ENCODE measurements around the gene PRAMEF12. TPM values are rescaled to one million over a fixed set of nuclear protein-coding genes. Genes with fewer than 3 reads are reported as not detected.
"Not testable (repeated sequence)": the region's sequence is repeated elsewhere in the genome, so short reads cannot be mapped to it uniquely, and the experiment has no call there.

Gene PRAMEF12
- total RNA-seq, 1 donor from 2014 or later: not detected

- DNase-seq (ENCODE audit: low spot score): peak; percentile 53
Observed at GRCh38 chr1:12770620-12771019, 2.9 kb upstream of the PRAMEF12 start.

DNA sequence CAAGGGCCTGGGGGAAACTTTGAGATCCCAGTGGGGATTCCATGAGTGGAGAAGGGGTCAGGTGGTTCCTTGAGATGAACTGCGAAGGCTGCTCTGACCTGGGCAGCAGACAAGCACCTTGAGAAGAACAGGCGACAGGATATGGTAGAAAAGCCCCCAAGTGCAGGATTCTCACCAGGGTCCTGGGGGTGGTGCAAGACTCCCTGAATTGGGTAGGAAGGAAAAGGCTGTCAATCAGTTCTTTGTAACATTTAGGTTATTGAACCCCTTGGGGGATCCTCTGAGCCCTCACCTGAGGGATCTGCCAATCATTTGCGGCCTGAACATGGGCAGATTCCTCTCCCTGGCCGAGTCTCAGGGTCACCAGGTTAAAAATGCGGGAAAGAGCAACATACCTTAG, 2.4 kb upstream of the PRAMEF12 start:
- DNase-seq (ENCODE audit: low spot score): peak; percentile 39

DNA sequence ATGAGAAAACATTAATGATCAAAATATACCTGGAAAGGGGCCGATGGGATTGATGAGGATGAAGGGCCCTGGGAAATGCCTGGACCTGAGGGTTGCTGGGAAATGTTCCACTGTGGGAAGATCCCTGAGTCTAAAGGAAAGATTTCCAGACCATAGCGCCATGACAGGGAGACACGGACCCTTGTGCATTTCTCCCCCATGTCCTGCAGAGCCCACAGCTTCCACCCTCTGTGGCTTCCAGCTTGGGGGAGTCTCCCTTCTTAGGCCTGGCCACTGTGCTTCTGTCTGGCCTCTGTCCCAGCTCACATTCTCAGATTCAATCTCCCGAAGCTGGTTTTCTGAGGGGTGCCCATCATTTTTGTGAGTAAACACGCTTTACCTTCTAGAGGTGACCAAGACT, 1.0 kb upstream of the PRAMEF12 start:
- DNase-seq (ENCODE audit: low spot score): peak; percentile 33

- peak; percentile 41 for DNase-seq (ENCODE audit: low spot score)
Observed at GRCh38 chr1:12774801-12775345, 1.3 kb downstream of the PRAMEF12 start.

GRCh38 chr1:12775443-12775842, 1.9 kb downstream of the PRAMEF12 start:
- no peak for DNase-seq (ENCODE audit: low spot score)

- DNase-seq (ENCODE audit: low spot score): peak; percentile 37
Observed at GRCh38 chr1:12776801-12777557, 3.4 kb downstream of the PRAMEF12 start.

DNA sequence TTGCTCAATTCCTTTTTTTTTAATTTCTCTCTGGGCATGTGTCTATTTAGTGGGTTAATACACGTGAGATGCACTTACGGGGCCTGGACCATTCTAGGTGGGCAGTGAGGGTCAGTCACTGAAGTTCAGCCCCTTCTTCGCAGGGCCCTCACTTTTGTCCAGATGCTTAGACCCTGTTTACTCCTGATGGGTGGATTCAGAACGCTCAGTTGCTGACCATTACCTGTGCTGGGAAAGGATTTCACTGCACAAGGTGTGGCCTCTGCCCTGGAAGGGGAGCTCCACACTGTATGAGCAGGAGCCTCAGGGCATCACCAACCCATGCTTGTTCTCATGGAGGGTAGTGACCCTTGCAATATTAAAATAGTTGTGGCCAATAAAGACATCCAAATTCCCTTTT, 4.5 kb downstream of the PRAMEF12 start:
- peak; percentile 6 for DNase-seq (ENCODE audit: low spot score)

GRCh38 chr1:12778907-12779306, 5.4 kb downstream of the PRAMEF12 start:
- peak; percentile 3 for DNase-seq (ENCODE audit: low spot score)

DNA sequence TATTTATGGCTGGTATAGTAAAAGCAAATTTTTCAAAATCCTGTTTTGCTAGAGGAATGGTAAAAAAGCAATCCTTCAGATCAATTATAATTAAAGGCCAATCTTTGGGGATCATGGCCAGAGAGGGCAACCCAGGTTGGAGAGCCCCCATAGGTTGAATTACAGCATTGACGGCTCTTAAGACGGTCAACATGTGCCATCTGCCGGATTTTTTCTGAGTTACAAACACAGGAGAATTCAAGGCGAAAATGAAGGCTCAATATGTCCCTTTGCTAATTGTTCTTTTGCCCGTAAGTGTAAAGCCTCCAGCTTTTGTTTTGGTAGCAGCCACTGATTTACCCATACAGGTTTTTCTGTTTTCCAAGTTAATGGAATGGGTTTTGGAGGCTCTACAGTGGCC, 8.0 kb downstream of the PRAMEF12 start:
- not testable (repeated sequence) for DNase-seq (ENCODE audit: low spot score)

DNA sequence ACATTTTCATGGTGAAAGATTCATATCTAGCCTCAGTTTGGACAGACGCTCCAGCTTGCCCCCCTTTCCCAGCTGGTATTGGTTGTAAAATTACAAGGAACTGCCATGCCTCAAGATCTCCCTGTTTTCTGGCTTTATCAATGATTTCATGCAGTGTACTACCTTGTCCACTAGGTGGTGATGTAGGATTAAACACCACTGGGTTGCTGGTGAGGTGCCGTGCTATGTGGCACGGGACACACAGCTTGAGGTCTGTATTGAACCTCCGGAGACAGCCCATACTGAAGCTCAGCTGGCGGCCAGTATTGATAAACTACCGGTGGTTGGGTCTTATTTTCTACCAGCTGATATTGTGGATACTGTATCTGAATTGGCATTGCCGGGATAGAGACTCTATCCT, 10.2 kb downstream of the PRAMEF12 start:
- DNase-seq (ENCODE audit: low spot score): peak; percentile 16

GRCh38 chr1:12784729-12785128, 11.2 kb downstream of the PRAMEF12 start:
- peak; percentile 30 for DNase-seq (ENCODE audit: low spot score)

GRCh38 chr1:12791097-12791496, 17.6 kb downstream of the PRAMEF12 start, which contains the start of gene PRAMEF1:
PRAMEF1 (plus strand) TSS chr1:12791397; CDS start chr1:12793228, 1,831 bp downstream.
- DNase-seq (ENCODE audit: low spot score): not testable (repeated sequence)

- no peak for DNase-seq (ENCODE audit: low spot score)
Observed at GRCh38 chr1:12798911-12799310, 25.4 kb downstream of the PRAMEF12 start.

GRCh38 chr1:12799730-12800129, 26.2 kb downstream of the PRAMEF12 start:
- DNase-seq (ENCODE audit: low spot score): no peak

- no peak for DNase-seq (ENCODE audit: low spot score)
Observed at GRCh38 chr1:12809933-12810332, 36.4 kb downstream of the PRAMEF12 start.

DNA sequence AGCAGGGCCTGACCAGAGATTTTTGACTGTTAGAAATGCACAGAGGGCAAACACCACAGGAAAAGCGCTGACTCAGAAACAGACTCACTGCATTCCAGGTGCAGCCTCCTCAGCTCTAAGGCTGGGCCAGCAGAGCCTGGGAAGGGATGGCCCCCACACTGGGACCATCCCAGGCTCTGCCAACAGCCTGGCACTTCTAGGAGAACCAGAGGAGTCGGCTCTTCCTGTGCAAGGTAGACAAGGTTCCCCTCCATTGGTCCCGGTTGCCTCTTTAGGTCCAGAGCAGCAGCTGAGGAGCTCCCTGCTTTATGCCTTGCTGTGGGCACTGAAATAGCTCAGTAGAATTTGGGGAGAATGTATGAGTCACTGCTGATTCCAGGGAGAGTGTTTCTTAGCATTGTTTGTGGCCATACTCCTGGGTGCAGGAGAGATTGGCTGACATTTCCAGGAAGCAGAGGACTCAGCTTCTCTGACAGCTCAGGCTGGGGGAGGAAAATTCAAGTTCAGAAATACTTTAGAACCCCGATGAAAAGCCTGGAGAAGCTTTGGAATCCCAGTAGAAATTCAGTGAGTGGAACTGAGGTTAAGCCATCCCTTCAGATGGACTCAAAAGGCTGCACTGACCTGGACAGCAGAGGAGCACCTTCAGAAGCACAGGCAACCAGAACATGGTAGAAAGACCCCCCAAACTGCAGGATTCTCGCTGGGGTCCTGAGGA, 37.3 kb downstream of the PRAMEF12 start:
- no peak for DNase-seq (ENCODE audit: low spot score)

DNA sequence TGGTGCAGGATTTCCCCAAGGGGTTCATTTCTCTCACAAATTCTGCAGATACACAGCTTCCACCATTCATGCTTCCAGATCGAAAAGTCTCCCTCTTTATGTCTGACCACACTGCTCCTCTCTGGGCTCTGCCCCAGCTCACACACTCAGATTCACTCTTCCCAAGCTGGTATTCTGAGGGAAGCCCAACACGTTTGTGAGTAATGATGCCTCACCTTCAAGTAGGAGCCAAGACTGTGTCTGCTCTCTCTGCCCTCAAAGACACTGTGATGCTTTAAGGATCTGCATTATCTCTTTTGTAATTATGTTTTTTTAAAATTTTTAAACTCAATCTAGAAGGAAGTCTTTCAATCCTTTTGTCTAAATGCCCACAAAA, 37.9 kb downstream of the PRAMEF12 start:
- no peak for DNase-seq (ENCODE audit: low spot score)

DNA sequence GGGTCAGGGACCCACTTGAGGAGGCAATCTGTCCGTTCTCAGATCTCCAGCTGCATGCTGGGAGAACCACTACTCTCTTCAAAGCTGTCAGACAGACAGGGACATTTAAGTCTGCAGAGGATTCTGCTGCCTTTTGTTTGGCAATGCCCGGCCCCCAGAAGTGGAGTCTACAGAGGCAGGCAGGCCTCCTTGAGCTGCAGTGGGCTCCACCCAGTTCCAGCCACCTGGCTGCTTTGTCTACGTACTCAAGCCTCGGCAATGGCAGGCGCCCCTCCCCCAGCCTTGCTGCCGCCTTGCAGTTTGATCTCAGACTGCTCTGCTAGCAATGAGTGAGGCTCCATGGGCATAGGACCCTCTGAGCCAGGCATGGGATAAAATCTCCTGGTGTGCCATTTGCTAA, 45.5 kb downstream of the PRAMEF12 start:
- DNase-seq (ENCODE audit: low spot score): not testable (repeated sequence)
